Stimulated activated naive B cell treated with anti-CD40 and anti-IgM and Interleukin-4, amounts not matched to agents 10 μg/mL and 1 μg/mL and 100 μg/mL, for 72 hours (primary cell): Measurements from ENCODE around the gene PRPSAP1.
"Not testable (repeated sequence)": the region's sequence is repeated elsewhere in the genome, so short reads cannot be mapped to it uniquely, and the experiment has no call there.

Source experiments
- ATAC-seq, 2 donors: fragments of 150-1000 bp; cut with Tn5 transposase; replicated peaks; 2 replicates each; pipeline ENCODE4 v1.10.0; 2021; ENCODE audit warnings: moderate library complexity in 1 of 2
- DNase-seq: peaks from one replicate; pipeline ENCODE4 v3.0.0; 2021
- H3K27ac Mint-ChIP-seq: one replicate; pipeline ENCODE4 v1.8.0; 2022; ENCODE audit warnings: mild to moderate bottlenecking, mixed read lengths
- H3K27me3 Mint-ChIP-seq, 2 donors: one replicate each; pipeline ENCODE4 v1.8.0; 2022; ENCODE audit warnings: mixed read lengths in 2 of 2
- H3K36me3 Mint-ChIP-seq, 2 donors: one replicate each; pipeline ENCODE4 v1.8.0; 2022; ENCODE audit warnings: mixed read lengths in 2 of 2, mild to moderate bottlenecking in 1 of 2
- H3K4me1 Mint-ChIP-seq, 2 donors: one replicate each; pipeline ENCODE4 v1.8.0; 2022; ENCODE audit warnings: mixed read lengths in 2 of 2, mild to moderate bottlenecking in 1 of 2
- H3K4me3 Mint-ChIP-seq, 2 donors: one replicate each; pipeline ENCODE4 v1.8.0; 2022; ENCODE audit warnings: mild to moderate bottlenecking in 2 of 2, mixed read lengths in 2 of 2, moderate library complexity in 1 of 2
- H3K9me3 Mint-ChIP-seq, 2 donors: one replicate each; pipeline ENCODE4 v1.8.0; 2022; ENCODE audit warnings: mixed read lengths in 2 of 2, mild to moderate bottlenecking in 1 of 2

PRPSAP1 gene

GRCh38 chr17:76357597-76358158 is 4.0 kb upstream of the PRPSAP1 start:
- Mint-ChIP-seq H3K27ac (no peak overlapping the region), H3K4me3 (no peak overlapping the region), H3K27me3 (peaks cover 0 to 6% of the 10 kb centered on the region in 2 donors), H3K4me1 (peaks cover 8 to 15% of the 10 kb centered on the region in 2 donors), H3K36me3 (no peaks in the 10 kb centered on the region), H3K9me3 (no peaks in the 10 kb centered on the region)
- DNase-seq: no peak
- ATAC-seq: no peak

GRCh38 chr17:76356803-76357456 is 3.2 kb upstream of the PRPSAP1 start:
- ATAC-seq: no peak
- DNase-seq: no peak

GRCh38 chr17:76354747-76355310 is 1.1 kb upstream of the PRPSAP1 start:
- ATAC-seq (no peak), DNase-seq (no peak)
- Mint-ChIP-seq H3K27me3 (no peaks in the 10 kb centered on the region), H3K4me1 (peaks cover 12 to 22% of the 10 kb centered on the region in 2 donors), H3K9me3 (no peaks in the 10 kb centered on the region), H3K4me3 (peak overlapping the region; percentile 89 to 95), H3K36me3 (peaks cover 0 to 4% of the 10 kb centered on the region in 2 donors), H3K27ac (no peak overlapping the region)

More at GRCh38 chr17:76356803-76357456, 3.2 kb upstream of the PRPSAP1 start:
- Mint-ChIP-seq H3K4me1 (peaks cover 9 to 20% of the 10 kb centered on the region in 2 donors), H3K27ac (no peak overlapping the region), H3K9me3 (no peaks in the 10 kb centered on the region), H3K4me3 (no peak overlapping the region), H3K27me3 (peaks cover 0 to under 1% of the 10 kb centered on the region in 2 donors), H3K36me3 (no peaks in the 10 kb centered on the region)

- Mint-ChIP-seq H3K27me3 (no peaks in the 10 kb centered on the region), H3K4me1 (peaks cover 12 to 22% of the 10 kb centered on the region in 2 donors), H3K4me3 (peak overlapping the region; percentile 89 to 95), H3K9me3 (no peaks in the 10 kb centered on the region), H3K36me3 (peaks cover 0 to 4% of the 10 kb centered on the region in 2 donors), H3K27ac (peak overlapping the region; percentile 100)
- no peak for DNase-seq
- ATAC-seq: no peak
Measured at GRCh38 chr17:76354317-76354729, 607 bp upstream of the PRPSAP1 start.

- H3K36me3 Mint-ChIP-seq: peaks cover 0 to 4% of the 10 kb centered on the region in 2 donors
- peak in 1 of 2 donors; percentile 10 for ATAC-seq
- DNase-seq: peak; percentile 2
- H3K4me1 Mint-ChIP-seq: peaks cover 12 to 22% of the 10 kb centered on the region in 2 donors
- H3K27ac Mint-ChIP-seq: peak overlapping the region; percentile 100
- peak overlapping the region; percentile 89 to 95 for H3K4me3 Mint-ChIP-seq
- H3K27me3 Mint-ChIP-seq: no peaks in the 10 kb centered on the region
- H3K9me3 Mint-ChIP-seq: no peaks in the 10 kb centered on the region
Measured at GRCh38 chr17:76353004-76353598, 615 bp downstream of the PRPSAP1 start.

- H3K36me3 Mint-ChIP-seq: peaks cover 8 to 15% of the 10 kb centered on the region in 2 donors
- H3K27ac Mint-ChIP-seq: no peak overlapping the region
- ATAC-seq: no peak
- H3K27me3 Mint-ChIP-seq: no peaks in the 10 kb centered on the region
- no peaks in the 10 kb centered on the region for H3K9me3 Mint-ChIP-seq
- H3K4me1 Mint-ChIP-seq: peaks cover 12 to 22% of the 10 kb centered on the region in 2 donors
- DNase-seq: no peak
- no peak overlapping the region for H3K4me3 Mint-ChIP-seq
Measured at GRCh38 chr17:76351526-76352071, 2.1 kb downstream of the PRPSAP1 start.

GRCh38 chr17:76350463-76350862 is 3.3 kb downstream of the PRPSAP1 start:
- DNase-seq (no peak), ATAC-seq (no peak)
- no peaks in the 10 kb centered on the region for H3K9me3 Mint-ChIP-seq
- H3K36me3 Mint-ChIP-seq: peaks cover 16 to 24% of the 10 kb centered on the region in 2 donors
- no peak overlapping the region for H3K27ac Mint-ChIP-seq
- no peaks in the 10 kb centered on the region for H3K27me3 Mint-ChIP-seq
- H3K4me1 Mint-ChIP-seq: peaks cover 12 to 22% of the 10 kb centered on the region in 2 donors
- no peak overlapping the region for H3K4me3 Mint-ChIP-seq

- ATAC-seq, DNase-seq, H3K27ac Mint-ChIP-seq, H3K4me3 Mint-ChIP-seq, H3K27me3 Mint-ChIP-seq, H3K4me1 Mint-ChIP-seq, H3K9me3 Mint-ChIP-seq: not testable (repeated sequence)
- H3K36me3 Mint-ChIP-seq: peaks cover 20 to 40% of the 10 kb centered on the region in 2 donors
Measured at GRCh38 chr17:76346936-76347335, 6.8 kb downstream of the PRPSAP1 start.

- peaks cover 0 to 3% of the 10 kb centered on the region in 2 donors for H3K4me1 Mint-ChIP-seq
- H3K9me3 Mint-ChIP-seq: no peaks in the 10 kb centered on the region
Measured at GRCh38 chr17:76345377-76345974, 8.2 kb downstream of the PRPSAP1 start.

GRCh38 chr17:76343106-76343505 is 10.6 kb downstream of the PRPSAP1 start:
- H3K27ac Mint-ChIP-seq: no peak overlapping the region
- ATAC-seq: no peak
- H3K36me3 Mint-ChIP-seq: peaks cover 27 to 50% of the 10 kb centered on the region in 2 donors

More at GRCh38 chr17:76345377-76345974, 8.2 kb downstream of the PRPSAP1 start:
- H3K27me3 Mint-ChIP-seq: no peaks in the 10 kb centered on the region
- H3K36me3 Mint-ChIP-seq: peaks cover 25 to 44% of the 10 kb centered on the region in 2 donors
- H3K27ac Mint-ChIP-seq: no peak overlapping the region
- no peak overlapping the region for H3K4me3 Mint-ChIP-seq
- ATAC-seq: no peak
- DNase-seq: no peak

GRCh38 chr17:76341301-76341700 is 12.4 kb downstream of the PRPSAP1 start:
- Mint-ChIP-seq H3K27me3 (no peaks in the 10 kb centered on the region), H3K36me3 (peaks cover 16 to 36% of the 10 kb centered on the region in 2 donors), H3K4me3 (no peak overlapping the region), H3K4me1 (peaks cover 0 to 6% of the 10 kb centered on the region in 2 donors), H3K9me3 (no peaks in the 10 kb centered on the region), H3K27ac (no peak overlapping the region)
- DNase-seq (no peak), ATAC-seq (no peak)

More at GRCh38 chr17:76343106-76343505, 10.6 kb downstream of the PRPSAP1 start:
- H3K9me3 Mint-ChIP-seq: no peaks in the 10 kb centered on the region
- H3K4me1 Mint-ChIP-seq: peaks cover 0 to 3% of the 10 kb centered on the region in 2 donors
- H3K27me3 Mint-ChIP-seq: no peaks in the 10 kb centered on the region
- DNase-seq: no peak
- H3K4me3 Mint-ChIP-seq: no peak overlapping the region

- peaks cover 0 to 8% of the 10 kb centered on the region in 2 donors for H3K4me1 Mint-ChIP-seq
- DNase-seq (no peak), ATAC-seq (no peak)
- no peak overlapping the region for H3K4me3 Mint-ChIP-seq
- no peaks in the 10 kb centered on the region for H3K27me3 Mint-ChIP-seq
- H3K9me3 Mint-ChIP-seq: no peaks in the 10 kb centered on the region
- no peak overlapping the region for H3K27ac Mint-ChIP-seq
- H3K36me3 Mint-ChIP-seq: peaks cover 9 to 24% of the 10 kb centered on the region in 2 donors
Measured at GRCh38 chr17:76337413-76337777, 16.3 kb downstream of the PRPSAP1 start.

- H3K4me3 Mint-ChIP-seq: no peak overlapping the region
- no peaks in the 10 kb centered on the region for H3K27me3 Mint-ChIP-seq
- no peak overlapping the region for H3K27ac Mint-ChIP-seq
- ATAC-seq: no peak
- H3K4me1 Mint-ChIP-seq: peaks cover 0 to 5% of the 10 kb centered on the region in 2 donors
- peaks cover 7 to 20% of the 10 kb centered on the region in 2 donors for H3K36me3 Mint-ChIP-seq
- DNase-seq: no peak
- no peaks in the 10 kb centered on the region for H3K9me3 Mint-ChIP-seq
Measured at GRCh38 chr17:76336756-76337412, 16.8 kb downstream of the PRPSAP1 start.
